A172 (cell line): ENCODE data around the gene BICDL1. TPM values are rescaled to one million over a fixed set of nuclear protein-coding genes. Genes with fewer than 3 reads are reported as not detected.
"Not testable (repeated sequence)": the region's sequence is repeated elsewhere in the genome, so short reads cannot be mapped to it uniquely, and the experiment has no call there.

Source experiments
- DNase-seq: peaks from one replicate; pipeline ENCODE4 v3.0.0-alpha.2; 2015; ENCODE audit warnings: low spot score
- total RNA-seq: library from RNA; depleted of rRNA; stranded (reverse); fragments of >200 nt; shearing (Covaris generic); gene quantifications from 2 replicates; pipeline ENCODE4 v1.2.3, GENCODE V29; 2014

BICDL1 gene
- total RNA-seq, 1 experiment from 2014 or later, result 1.2 TPM

- no peak for DNase-seq
Measured at GRCh38 chr12:120000556-120000955, 11.5 kb downstream of the BICDL1 start.

- no peak for DNase-seq
Measured at GRCh38 chr12:120006258-120006975, 17.4 kb downstream of the BICDL1 start.

- no peak for DNase-seq
Measured at GRCh38 chr12:120007272-120007671, 18.2 kb downstream of the BICDL1 start.

- no peak for DNase-seq
Measured at GRCh38 chr12:120010661-120011230, 21.7 kb downstream of the BICDL1 start.

GRCh38 chr12:120012067-120012621 is 23.1 kb downstream of the BICDL1 start:
- peak; percentile 83 for DNase-seq

- DNase-seq, result peak; percentile 47
Measured at GRCh38 chr12:120013659-120014380, 24.8 kb downstream of the BICDL1 start.

GRCh38 chr12:120014381-120014735 is 25.3 kb downstream of the BICDL1 start:
- not testable (repeated sequence) for DNase-seq

- no peak for DNase-seq
Measured at GRCh38 chr12:120015313-120015712, 26.3 kb downstream of the BICDL1 start.

GRCh38 chr12:120016199-120016598 is 27.2 kb downstream of the BICDL1 start:
- DNase-seq, result not testable (repeated sequence)

GRCh38 chr12:120019197-120019596 is 30.2 kb downstream of the BICDL1 start:
- no peak for DNase-seq

GRCh38 chr12:120019938-120020337 is 30.9 kb downstream of the BICDL1 start:
- DNase-seq, result no peak

GRCh38 chr12:120024193-120024592 is 35.2 kb downstream of the BICDL1 start:
- no peak for DNase-seq

GRCh38 chr12:120025640-120026039 is 36.6 kb downstream of the BICDL1 start:
- DNase-seq, result no peak

- no peak for DNase-seq
Measured at GRCh38 chr12:120032242-120032641, 43.2 kb downstream of the BICDL1 start.

GRCh38 chr12:120037851-120038250 is 48.8 kb downstream of the BICDL1 start:
- DNase-seq, result no peak

GRCh38 chr12:120039711-120040110 is 50.7 kb downstream of the BICDL1 start:
- no peak for DNase-seq

- no peak for DNase-seq
Measured at GRCh38 chr12:120041386-120042231, 52.6 kb downstream of the BICDL1 start.

GRCh38 chr12:120045367-120045766 is 56.3 kb downstream of the BICDL1 start:
- DNase-seq, result not testable (repeated sequence)

- no peak for DNase-seq
Measured at GRCh38 chr12:120047072-120047471, 58.0 kb downstream of the BICDL1 start.

GRCh38 chr12:120048263-120048662 is 59.2 kb downstream of the BICDL1 start:
- DNase-seq, result no peak

GRCh38 chr12:120049426-120049825 is 60.4 kb downstream of the BICDL1 start:
- no peak for DNase-seq

- DNase-seq, result no peak
Measured at GRCh38 chr12:120051535-120051934, 62.5 kb downstream of the BICDL1 start.
